ENCODE measurements around the gene THSD4. TPM values are rescaled to one million over a fixed set of nuclear protein-coding genes. Genes with fewer than 3 reads are reported as not detected.

The THSD4 gene
- polyA plus RNA-seq, 1 experiment, result 45.8 TPM

- Histone ChIP-seq H3K27me3 (ENCODE audit: control insufficient read depth, insufficient read depth, low read length) (no peaks in the 10 kb centered on the region), H3K9me3 (ENCODE audit: control insufficient read depth, insufficient read depth, low read length) (no peaks in the 10 kb centered on the region; the same call in 1 of the 2 replicates), H3K27ac (ENCODE audit: low read depth, low read length) (no peak overlapping the region), H3K4me3 (ENCODE audit: low read depth, low read length) (no peak overlapping the region)
- ChIA-PET CTCF (interaction anchor here (1.0 kb wide), 1 partner anchor 82 kb away, joined by 4 read pairs; no protein-coding TSS in a partner anchor), POLR2A (no interaction called here)
- no peak for DNase-seq (ENCODE audit: low read depth, low spot score)
- no peak for TF ChIP-seq CTCF (IDR thresholded peaks at IDR 0.05; ENCODE audit: low read depth, low read length)
These were observed 21.1 kb upstream of the THSD4 start for GRCh38 chr15:71094137-71094536.

- TF ChIP-seq CTCF (IDR thresholded peaks at IDR 0.05; ENCODE audit: low read depth, low read length), result no peak
- no peak overlapping the region for H3K4me3 ChIP-seq (ENCODE audit: low read depth, low read length)
- ChIA-PET CTCF (interaction anchor here (1.3 kb wide), 1 partner anchor 85 kb away, joined by 3 read pairs; no protein-coding TSS in a partner anchor), POLR2A (interaction anchor here (0.7 kb wide), 1 partner anchor 899 kb away, joined by 4 read pairs; no protein-coding TSS in a partner anchor)
- no peak overlapping the region for H3K27ac ChIP-seq (ENCODE audit: low read depth, low read length)
- no peaks in the 10 kb centered on the region for H3K27me3 ChIP-seq (ENCODE audit: control insufficient read depth, insufficient read depth, low read length)
- H3K9me3 ChIP-seq (ENCODE audit: control insufficient read depth, insufficient read depth, low read length), result no peaks in the 10 kb centered on the region; the same call in 1 of the 2 replicates
- no peak for DNase-seq (ENCODE audit: low read depth, low spot score)
These were observed 18.6 kb upstream of the THSD4 start for GRCh38 chr15:71096676-71097075.

GRCh38 chr15:71097890-71098289 is 17.4 kb upstream of the THSD4 start:
- Histone ChIP-seq H3K27ac (ENCODE audit: low read depth, low read length) (no peak overlapping the region), H3K9me3 (ENCODE audit: control insufficient read depth, insufficient read depth, low read length) (peaks cover 3% of the 10 kb centered on the region; the same call in 1 of the 2 replicates), H3K4me3 (ENCODE audit: low read depth, low read length) (no peak overlapping the region), H3K27me3 (ENCODE audit: control insufficient read depth, insufficient read depth, low read length) (no peaks in the 10 kb centered on the region)
- TF ChIP-seq CTCF (IDR thresholded peaks at IDR 0.05; ENCODE audit: low read depth, low read length), result no peak
- no peak for DNase-seq (ENCODE audit: low read depth, low spot score)
- ChIA-PET POLR2A (no interaction called here), CTCF (no interaction called here)

GRCh38 chr15:71098920-71099319 is 16.4 kb upstream of the THSD4 start:
- no peaks in the 10 kb centered on the region for H3K27me3 ChIP-seq (ENCODE audit: control insufficient read depth, insufficient read depth, low read length)
- DNase-seq (ENCODE audit: low read depth, low spot score), result no peak
- H3K9me3 ChIP-seq (ENCODE audit: control insufficient read depth, insufficient read depth, low read length), result peaks cover 3% of the 10 kb centered on the region; the same call in 1 of the 2 replicates
- CTCF ChIA-PET, result interaction anchor here (1.6 kb wide), 1 partner anchor 10 kb away, joined by 4 read pairs; no protein-coding TSS in a partner anchor
- H3K27ac ChIP-seq (ENCODE audit: low read depth, low read length), result no peak overlapping the region
- POLR2A ChIA-PET, result no interaction called here
- TF ChIP-seq CTCF (IDR thresholded peaks at IDR 0.05; ENCODE audit: low read depth, low read length), result no peak
- H3K4me3 ChIP-seq (ENCODE audit: low read depth, low read length), result no peak overlapping the region

GRCh38 chr15:71103102-71103676 is 12.1 kb upstream of the THSD4 start:
- no peak overlapping the region for H3K27ac ChIP-seq (ENCODE audit: low read depth, low read length)
- no peak for DNase-seq (ENCODE audit: low read depth, low spot score)
- TF ChIP-seq CTCF (IDR thresholded peaks at IDR 0.05; ENCODE audit: low read depth, low read length), result peak; percentile 59
- 0 out of 2 replicates have a peak, but pooled peaks cover 3% of the 10 kb centered on the region for H3K9me3 ChIP-seq (ENCODE audit: control insufficient read depth, insufficient read depth, low read length)
- ChIA-PET POLR2A (interaction anchor here (0.7 kb wide), 1 partner anchor 12 kb away, joined by 3 read pairs; the partner anchor contains the start of gene THSD4), CTCF (interaction anchor here (0.6 to 2.4 kb wide), 12 partner anchors 10 to 381 kb away, joined by 3 to 6 read pairs (median 3); no protein-coding TSS in a partner anchor)
- H3K27me3 ChIP-seq (ENCODE audit: control insufficient read depth, insufficient read depth, low read length), result no peaks in the 10 kb centered on the region
- no peak overlapping the region for H3K4me3 ChIP-seq (ENCODE audit: low read depth, low read length)

All from AG04450 (cell line).